ENCODE results near the gene ESRRB.

DNA sequence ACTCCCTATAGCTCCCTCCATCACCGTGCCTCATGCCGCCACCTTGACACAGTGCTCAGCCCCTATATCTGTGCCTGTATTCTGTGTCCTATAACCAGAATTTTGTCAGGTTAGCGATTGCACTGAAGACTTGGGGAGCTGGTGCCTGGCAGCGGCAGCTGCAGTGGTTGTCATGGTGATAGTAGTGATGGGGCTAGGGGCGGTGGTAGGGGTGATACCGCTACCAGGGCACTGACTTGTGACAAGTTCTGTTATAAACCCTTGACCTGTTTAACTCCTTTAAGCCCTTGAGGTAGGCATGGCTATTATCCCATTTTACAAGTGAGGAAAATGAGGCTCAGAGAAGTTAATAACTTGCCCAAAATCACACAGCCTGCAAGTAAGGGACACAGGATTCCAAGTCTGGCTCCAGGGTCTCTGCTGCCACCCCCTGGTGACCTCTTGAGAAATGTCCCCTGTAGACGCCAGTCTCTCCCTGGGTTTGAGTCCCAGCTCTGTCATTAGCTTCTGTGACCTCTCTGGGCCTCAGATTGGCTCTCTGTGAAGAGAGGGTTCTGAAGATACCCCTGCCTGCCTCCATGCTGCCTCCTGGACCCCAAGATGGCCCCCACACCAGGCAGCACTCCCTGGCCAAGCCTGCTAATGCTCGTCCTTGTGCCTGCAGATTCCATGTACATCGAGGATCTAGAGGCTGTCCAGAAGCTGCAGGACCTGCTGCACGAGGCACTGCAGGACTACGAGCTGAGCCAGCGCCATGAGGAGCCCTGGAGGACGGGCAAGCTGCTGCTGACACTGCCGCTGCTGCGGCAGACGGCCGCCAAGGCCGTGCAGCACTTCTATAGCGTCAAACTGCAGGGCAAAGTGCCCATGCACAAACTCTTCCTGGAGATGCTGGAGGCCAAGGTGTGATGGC is 121.9 kb downstream of the ESRRB start:
- TF ChIP-seq POLR2A (IDR thresholded peaks at IDR 0.05; ENCODE audit: extremely low read depth, insufficient read length): no peak
- TF ChIP-seq CTCF (IDR thresholded peaks at IDR 0.05; ENCODE audit: low read depth, low read length): peak; percentile 47
- TF ChIP-seq, protein P1, sequence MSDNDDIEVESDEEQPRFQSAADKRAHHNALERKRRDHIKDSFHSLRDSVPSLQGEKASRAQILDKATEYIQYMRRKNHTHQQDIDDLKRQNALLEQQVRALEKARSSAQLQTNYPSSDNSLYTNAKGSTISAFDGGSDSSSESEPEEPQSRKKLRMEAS (IDR thresholded peaks at IDR 0.05; ENCODE audit: low read depth, low read length): no peak
